Suprapubic skin (tissue), 4 donors: ENCODE data around the gene ADGRB3. TPM values are rescaled to one million over a fixed set of nuclear protein-coding genes. Genes with fewer than 3 reads are reported as not detected.
"Not testable (repeated sequence)": the region's sequence is repeated elsewhere in the genome, so short reads cannot be mapped to it uniquely, and the experiment has no call there.

Source experiments
- DNase-seq, 2 donors: peaks; one replicate each; pipeline ENCODE4 v3.0.0-alpha.2; 2019; ENCODE audit warnings: low spot score in 2 of 2
- H3K27ac ChIP-seq: fragments of 200-600 bp; sonication (generic); one replicate; pipeline ENCODE4 v1.5.1; 2019
- H3K27me3 ChIP-seq: fragments of 200-600 bp; sonication (generic); one replicate; pipeline ENCODE4 v1.5.1; 2019
- H3K36me3 ChIP-seq: fragments of 200-600 bp; sonication (generic); one replicate; pipeline ENCODE4 v1.5.1; 2019
- H3K4me1 ChIP-seq: fragments of 200-600 bp; sonication (generic); one replicate; pipeline ENCODE4 v1.5.1; 2019
- H3K4me3 ChIP-seq: fragments of 200-600 bp; sonication (generic); one replicate; pipeline ENCODE4 v1.5.1; 2019; ENCODE audit warnings: mild to moderate bottlenecking
- H3K9me3 ChIP-seq: fragments of 200-600 bp; sonication (generic); one replicate; pipeline ENCODE4 v1.5.1; 2019
- EP300 ChIP-seq: sonication (generic); formaldehyde crosslinking; IDR thresholded peaks from one replicate; pipeline ENCODE4 v1.6.1; 2017; ENCODE audit warnings: antibody characterized with exemption
- POLR2A ChIP-seq, 2 donors: fragments of 450-650 bp; IDR thresholded peaks; one replicate each; pipeline ENCODE4 v1.6.1; 2017; ENCODE audit warnings: antibody characterized with exemption in 2 of 2, mild to moderate bottlenecking in 2 of 2, moderate library complexity in 2 of 2
- POLR2AphosphoS5 ChIP-seq, 3 donors: sonication (generic); formaldehyde crosslinking; IDR thresholded peaks; one replicate each; pipeline ENCODE4 v1.6.1; 2017; ENCODE audit warnings: antibody characterized with exemption in 3 of 3
- WGBS: methylation state at CpG from one replicate; pipeline ENCODE4 v1.1.5; 2018; 5-methylcytosine and 5-hydroxymethylcytosine counted together
- total RNA-seq, 4 donors: library from RNA; depleted of rRNA; stranded (reverse); fragments of >200 nt; gene quantifications; one replicate each; pipeline ENCODE4 v1.1.0, GENCODE V29; 2016
- TF ChIP-seq, protein P1 (sequence below), 2 donors: fragments of 200-600 bp in 1 of 2; fragments of 450-650 bp in 1 of 2; sonication (generic) in 1 of 2; IDR thresholded peaks; one replicate each; pipeline ENCODE4 v1.5.1; 2016 to 2019; ENCODE audit warnings: antibody characterized with exemption in 2 of 2, mild to moderate bottlenecking in 1 of 2, moderate library complexity in 1 of 2

Gene ADGRB3
- total RNA-seq, 4 donors from 2014 or later: 0.42 to 2.2 (median 1.3) TPM

DNA sequence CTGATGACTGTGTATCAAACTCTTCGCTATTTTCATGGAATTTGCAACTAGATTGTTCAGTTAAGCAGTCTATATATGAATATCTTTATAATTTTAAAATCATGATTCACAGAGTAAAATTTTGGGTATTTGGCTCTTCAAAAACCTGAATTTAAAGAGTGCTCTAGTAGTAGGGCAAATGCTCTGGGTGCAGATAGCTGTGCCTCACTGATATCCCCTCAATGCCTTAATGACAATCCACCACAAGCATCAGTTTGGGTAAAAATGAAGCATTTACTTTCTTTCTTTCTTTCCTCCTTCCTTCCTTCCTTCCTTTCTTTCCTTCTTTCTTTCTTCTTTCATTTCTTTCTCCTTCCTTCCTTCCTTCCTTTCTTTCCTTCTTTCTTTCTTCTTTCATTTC is 239.7 kb downstream of the ADGRB3 start:
- H3K4me1 ChIP-seq: no peaks in the 10 kb centered on the region
- no peaks in the 10 kb centered on the region for H3K9me3 ChIP-seq
- no peaks in the 10 kb centered on the region for H3K27me3 ChIP-seq
- no peaks in the 10 kb centered on the region for H3K36me3 ChIP-seq
- H3K4me3 ChIP-seq: no peak overlapping the region
- H3K27ac ChIP-seq: no peak overlapping the region
- DNase-seq: no peak
- 87% methylated on average over 1 of the region's 1 CpG for WGBS
- TF ChIP-seq, protein P1, sequence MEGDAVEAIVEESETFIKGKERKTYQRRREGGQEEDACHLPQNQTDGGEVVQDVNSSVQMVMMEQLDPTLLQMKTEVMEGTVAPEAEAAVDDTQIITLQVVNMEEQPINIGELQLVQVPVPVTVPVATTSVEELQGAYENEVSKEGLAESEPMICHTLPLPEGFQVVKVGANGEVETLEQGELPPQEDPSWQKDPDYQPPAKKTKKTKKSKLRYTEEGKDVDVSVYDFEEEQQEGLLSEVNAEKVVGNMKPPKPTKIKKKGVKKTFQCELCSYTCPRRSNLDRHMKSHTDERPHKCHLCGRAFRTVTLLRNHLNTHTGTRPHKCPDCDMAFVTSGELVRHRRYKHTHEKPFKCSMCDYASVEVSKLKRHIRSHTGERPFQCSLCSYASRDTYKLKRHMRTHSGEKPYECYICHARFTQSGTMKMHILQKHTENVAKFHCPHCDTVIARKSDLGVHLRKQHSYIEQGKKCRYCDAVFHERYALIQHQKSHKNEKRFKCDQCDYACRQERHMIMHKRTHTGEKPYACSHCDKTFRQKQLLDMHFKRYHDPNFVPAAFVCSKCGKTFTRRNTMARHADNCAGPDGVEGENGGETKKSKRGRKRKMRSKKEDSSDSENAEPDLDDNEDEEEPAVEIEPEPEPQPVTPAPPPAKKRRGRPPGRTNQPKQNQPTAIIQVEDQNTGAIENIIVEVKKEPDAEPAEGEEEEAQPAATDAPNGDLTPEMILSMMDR (IDR thresholded peaks at IDR 0.05): no peak
- TF ChIP-seq POLR2A (IDR thresholded peaks at IDR 0.05): no peak
- TF ChIP-seq POLR2AphosphoS5 (IDR thresholded peaks at IDR 0.05): no peak
- no peak for TF ChIP-seq EP300

DNA sequence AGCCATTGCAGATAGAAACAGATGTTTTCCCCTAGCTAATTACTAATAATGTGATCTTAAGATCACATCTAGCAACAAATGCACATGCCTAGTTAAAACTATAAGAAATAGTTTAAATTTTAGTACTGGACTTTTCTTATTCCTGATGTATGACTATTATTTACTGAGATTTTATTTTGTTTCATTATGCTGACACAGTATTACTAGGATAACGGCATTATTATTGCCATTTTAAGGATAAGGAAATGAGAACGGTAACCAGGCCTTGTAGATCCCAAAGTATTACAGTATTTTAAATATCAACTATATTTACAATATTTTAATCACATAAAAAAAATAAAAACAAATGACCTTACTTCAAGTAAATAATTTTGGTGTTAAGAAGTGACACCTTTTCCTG is 240.3 kb downstream of the ADGRB3 start:
- Histone ChIP-seq H3K27me3 (no peaks in the 10 kb centered on the region), H3K27ac (no peak overlapping the region), H3K4me1 (no peaks in the 10 kb centered on the region), H3K4me3 (no peak overlapping the region), H3K9me3 (no peaks in the 10 kb centered on the region), H3K36me3 (no peaks in the 10 kb centered on the region)
- TF ChIP-seq EP300 (no peak), POLR2A (IDR thresholded peaks at IDR 0.05) (no peak), POLR2AphosphoS5 (IDR thresholded peaks at IDR 0.05) (no peak)
- TF ChIP-seq, protein P1 (IDR thresholded peaks at IDR 0.05): no peak
- 92% methylated on average over 2 of the region's 2 CpGs for WGBS
- no peak for DNase-seq

DNA sequence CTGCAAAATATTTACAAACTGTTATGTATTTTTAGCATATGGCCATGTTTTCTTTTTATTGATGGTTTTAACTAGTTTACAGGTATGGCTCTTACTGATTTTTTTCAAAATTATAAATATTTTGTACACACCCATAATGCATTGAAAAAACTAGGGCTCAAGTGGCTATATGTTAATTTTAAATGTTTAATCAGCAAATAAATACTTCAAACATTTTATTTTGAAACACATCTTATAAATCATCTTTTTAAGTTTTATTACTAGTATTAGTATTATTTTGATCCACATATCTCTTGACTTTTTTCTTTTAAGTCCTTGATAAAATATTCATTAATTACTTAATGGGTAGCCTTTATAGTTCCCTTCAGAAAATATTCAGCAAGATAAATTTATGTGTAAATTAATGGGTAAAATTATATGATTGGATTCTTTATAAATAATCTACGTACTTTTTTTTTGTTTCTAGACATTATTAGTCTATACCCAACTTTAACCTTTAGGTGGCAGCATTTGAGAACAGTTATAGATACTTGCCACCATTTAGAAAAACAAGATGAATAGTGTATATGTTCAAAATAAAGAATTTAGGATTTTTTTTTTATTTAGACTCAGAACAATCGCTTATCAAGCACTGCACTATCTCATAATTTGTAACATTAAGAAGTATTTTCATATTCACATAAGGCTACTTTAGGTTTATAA is 241.9 kb downstream of the ADGRB3 start:
- H3K4me1 ChIP-seq: no peaks in the 10 kb centered on the region
- no peak for DNase-seq
- no peaks in the 10 kb centered on the region for H3K36me3 ChIP-seq
- 18% methylated on average over 2 of the region's 2 CpGs for WGBS
- no peak overlapping the region for H3K4me3 ChIP-seq
- H3K27ac ChIP-seq: no peak overlapping the region
- no peaks in the 10 kb centered on the region for H3K9me3 ChIP-seq
- no peaks in the 10 kb centered on the region for H3K27me3 ChIP-seq
- TF ChIP-seq, protein P1 (IDR thresholded peaks at IDR 0.05): peak in 1 of 2 donors; percentile 8
- no peak for TF ChIP-seq POLR2A (IDR thresholded peaks at IDR 0.05)

DNA sequence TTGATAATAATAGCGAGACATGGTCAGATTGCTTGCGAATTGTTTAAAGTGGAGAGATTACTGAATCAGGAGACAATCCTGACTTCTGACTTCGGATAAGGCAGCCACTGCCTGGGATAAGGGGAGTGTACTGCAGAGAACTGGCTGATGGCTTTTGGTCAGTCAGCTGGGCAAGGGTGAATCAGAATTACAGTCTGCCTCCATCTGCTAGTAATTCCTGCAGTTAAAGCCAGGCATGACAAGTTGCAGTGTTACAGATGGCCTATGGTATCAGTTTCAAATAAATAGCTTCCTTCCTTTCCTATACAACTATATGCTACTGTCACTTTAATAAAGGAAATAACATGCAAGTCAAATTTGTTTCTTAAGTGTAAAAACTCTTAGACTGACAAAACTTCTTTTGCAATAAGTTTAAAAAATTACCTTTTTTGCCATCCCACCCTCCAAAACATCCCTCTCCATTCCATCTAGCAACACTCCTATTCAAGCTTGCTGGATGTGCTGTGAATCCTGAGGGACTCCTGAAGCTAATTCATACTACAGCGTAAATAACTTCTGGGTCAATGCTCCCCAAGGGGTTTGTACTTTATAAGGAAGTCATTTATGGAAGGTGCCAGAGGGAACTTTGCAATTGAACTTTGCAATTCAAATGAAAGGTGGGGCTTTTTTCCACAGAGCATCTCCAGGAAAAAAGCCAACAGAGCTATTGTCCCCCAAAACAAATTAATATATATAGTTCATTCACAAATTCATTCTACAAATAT is 245.2 kb downstream of the ADGRB3 start:
- no peaks in the 10 kb centered on the region for H3K9me3 ChIP-seq
- H3K27me3 ChIP-seq: no peaks in the 10 kb centered on the region
- H3K36me3 ChIP-seq: no peaks in the 10 kb centered on the region
- TF ChIP-seq EP300: no peak
- TF ChIP-seq POLR2A (IDR thresholded peaks at IDR 0.05): no peak
- TF ChIP-seq, protein P1 (IDR thresholded peaks at IDR 0.05): no peak
- TF ChIP-seq POLR2AphosphoS5 (IDR thresholded peaks at IDR 0.05): no peak
- WGBS: 77% methylated on average over 4 of the region's 4 CpGs
- DNase-seq: no peak
- no peak overlapping the region for H3K4me3 ChIP-seq
- no peak overlapping the region for H3K27ac ChIP-seq
- no peaks in the 10 kb centered on the region for H3K4me1 ChIP-seq

DNA sequence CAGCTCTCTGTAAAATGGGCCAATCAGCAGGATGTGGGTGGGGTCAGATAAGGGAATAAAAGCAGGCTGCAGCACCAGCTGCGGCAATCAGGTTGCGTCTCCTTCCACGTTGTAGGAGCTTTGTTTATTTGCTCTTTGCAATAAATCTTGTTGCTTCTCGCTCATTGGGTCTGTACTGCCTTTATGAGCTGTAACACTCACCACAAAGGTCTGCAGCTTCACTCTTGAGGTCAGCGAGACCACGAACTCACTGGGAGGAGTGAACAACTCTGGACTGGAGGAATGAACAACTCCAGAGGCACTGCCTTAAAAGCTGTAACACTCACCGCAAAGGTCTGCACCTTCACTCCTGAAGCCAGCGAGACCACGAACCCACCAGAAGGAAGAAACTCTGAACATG is 248.2 kb downstream of the ADGRB3 start:
- not testable (repeated sequence) for H3K4me3 ChIP-seq, H3K27me3 ChIP-seq
- 91% methylated on average over 9 of the region's 9 CpGs for WGBS

More for the DNA sequence above, 248.2 kb downstream of the ADGRB3 start:
- DNase-seq, H3K27ac ChIP-seq, H3K4me1 ChIP-seq, H3K9me3 ChIP-seq, H3K36me3 ChIP-seq: not testable (repeated sequence)
